PFSK-1 (cell line): Measurements from ENCODE around the gene SDK1.

Experiments
- POLR2AphosphoS5 ChIP-seq: IDR thresholded peaks from 2 replicates; pipeline ENCODE4 v1.6.1; 2012; ENCODE audit warnings: low read depth, mild to moderate bottlenecking, control low read depth, low read length, moderate library complexity
- SIN3A ChIP-seq: IDR thresholded peaks from 2 replicates; pipeline ENCODE4 v1.6.1; 2012; ENCODE audit warnings: mild to moderate bottlenecking, low read length, moderate library complexity, borderline replicate concordance; ENCODE audit not compliant: insufficient read depth

- TF ChIP-seq SIN3A (no peak), POLR2AphosphoS5 (no peak)
These were observed 955.2 kb downstream of the SDK1 start for GRCh38 chr7:4256286-4256685.
